PFSK-1 (cell line): ENCODE results near the gene ATP8A1.

Experiments used
- FOXP2 ChIP-seq: optimal IDR thresholded peaks from 2 replicates; pipeline ENCODE3; 2011; ENCODE audit warnings: borderline replicate concordance, control low read depth, inconsistent platforms; ENCODE audit not compliant: insufficient read depth; ENCODE audit errors: extremely low read length, extremely low read depth
- POLR2AphosphoS5 ChIP-seq: IDR thresholded peaks from 2 replicates; pipeline ENCODE4 v1.6.1; 2012; ENCODE audit warnings: low read depth, mild to moderate bottlenecking, control low read depth, low read length, moderate library complexity
- SIN3A ChIP-seq: IDR thresholded peaks from 2 replicates; pipeline ENCODE4 v1.6.1; 2012; ENCODE audit warnings: mild to moderate bottlenecking, low read length, moderate library complexity, borderline replicate concordance; ENCODE audit not compliant: insufficient read depth
- TAF1 ChIP-seq: IDR thresholded peaks from 2 replicates; pipeline ENCODE4 v1.6.1; 2012; ENCODE audit warnings: low read length, control low read depth, borderline replicate concordance; ENCODE audit not compliant: insufficient read depth
- TF ChIP-seq, protein P1 (sequence below), 2 experiments: IDR thresholded peaks; 2 replicates each; pipeline versions ENCODE4 v1.6.1 to v1.8.0; 2011 to 2012; ENCODE audit warnings: low read depth in 2 of 2, low read length in 2 of 2, control low read depth in 1 of 2, inconsistent platforms in 1 of 2, mild to moderate bottlenecking in 1 of 2, moderate library complexity in 1 of 2; ENCODE audit not compliant: insufficient read depth in 1 of 2

- TF ChIP-seq SIN3A (no peak), TAF1 (no peak), POLR2AphosphoS5 (no peak), FOXP2 (no peak)
- TF ChIP-seq, protein P1, sequence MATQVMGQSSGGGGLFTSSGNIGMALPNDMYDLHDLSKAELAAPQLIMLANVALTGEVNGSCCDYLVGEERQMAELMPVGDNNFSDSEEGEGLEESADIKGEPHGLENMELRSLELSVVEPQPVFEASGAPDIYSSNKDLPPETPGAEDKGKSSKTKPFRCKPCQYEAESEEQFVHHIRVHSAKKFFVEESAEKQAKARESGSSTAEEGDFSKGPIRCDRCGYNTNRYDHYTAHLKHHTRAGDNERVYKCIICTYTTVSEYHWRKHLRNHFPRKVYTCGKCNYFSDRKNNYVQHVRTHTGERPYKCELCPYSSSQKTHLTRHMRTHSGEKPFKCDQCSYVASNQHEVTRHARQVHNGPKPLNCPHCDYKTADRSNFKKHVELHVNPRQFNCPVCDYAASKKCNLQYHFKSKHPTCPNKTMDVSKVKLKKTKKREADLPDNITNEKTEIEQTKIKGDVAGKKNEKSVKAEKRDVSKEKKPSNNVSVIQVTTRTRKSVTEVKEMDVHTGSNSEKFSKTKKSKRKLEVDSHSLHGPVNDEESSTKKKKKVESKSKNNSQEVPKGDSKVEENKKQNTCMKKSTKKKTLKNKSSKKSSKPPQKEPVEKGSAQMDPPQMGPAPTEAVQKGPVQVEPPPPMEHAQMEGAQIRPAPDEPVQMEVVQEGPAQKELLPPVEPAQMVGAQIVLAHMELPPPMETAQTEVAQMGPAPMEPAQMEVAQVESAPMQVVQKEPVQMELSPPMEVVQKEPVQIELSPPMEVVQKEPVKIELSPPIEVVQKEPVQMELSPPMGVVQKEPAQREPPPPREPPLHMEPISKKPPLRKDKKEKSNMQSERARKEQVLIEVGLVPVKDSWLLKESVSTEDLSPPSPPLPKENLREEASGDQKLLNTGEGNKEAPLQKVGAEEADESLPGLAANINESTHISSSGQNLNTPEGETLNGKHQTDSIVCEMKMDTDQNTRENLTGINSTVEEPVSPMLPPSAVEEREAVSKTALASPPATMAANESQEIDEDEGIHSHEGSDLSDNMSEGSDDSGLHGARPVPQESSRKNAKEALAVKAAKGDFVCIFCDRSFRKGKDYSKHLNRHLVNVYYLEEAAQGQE (IDR thresholded peaks at IDR 0.05; ENCODE audit: insufficient read depth in 1 of 2, low read depth in 2 of 2, low read length in 2 of 2), result no peak
Observed at GRCh38 chr4:42478946-42479345, 178.0 kb downstream of the ATP8A1 start.
